IMR-90 (cell line): ENCODE measurements around the gene PPP2R5B. TPM values are rescaled to one million over a fixed set of nuclear protein-coding genes. Genes with fewer than 3 reads are reported as not detected.

Source experiments
- ATAC-seq: fragments of 200-7000 bp; cut with Tn5 transposase; 2 replicates; pipeline ENCODE4 v1.9.1; 2020; ENCODE audit warnings: low read depth, mild to moderate bottlenecking, moderate library complexity
- BruUV-seq: library from RNA; stranded (reverse); fragments of 400-500 nt; replicated peaks from 2 replicates; lab custom pipeline; 2021; lab: Mats Ljungman, UMichigan
- CTCF ChIA-PET: fragments of 300-600 bp; formaldehyde crosslinking; extraction: SDS; loops from one replicate; lab custom pipeline; 2021; ENCODE audit warnings: antibody characterized with exemption; lab: Yijun Ruan, JAX
- POLR2A ChIA-PET: fragments of 300-600 bp; sonication (Branson Sonifier 250); formaldehyde crosslinking; loops from one replicate; lab custom pipeline; 2022; ENCODE audit warnings: antibody characterized with exemption; ENCODE audit not compliant: unreplicated experiment; lab: Charles Lee
- DNase-seq: peaks from one replicate; pipeline ENCODE4 v3.0.0; 2013
- H2AFZ ChIP-seq: replicated peaks from 2 replicates; pipeline ENCODE3; 2013; ENCODE audit warnings: low read length, mild to moderate bottlenecking; ENCODE audit not compliant: poor library complexity
- H2AK5ac ChIP-seq: 2 replicates; pipeline ENCODE4 v1.6.1; 2013; ENCODE audit warnings: low read depth, low read length, inconsistent platforms
- H2AK9ac ChIP-seq: replicated peaks from 2 replicates; pipeline ENCODE3; 2013; ENCODE audit warnings: mild to moderate bottlenecking, low read depth, low read length, moderate library complexity; ENCODE audit not compliant: poor library complexity
- H2BK120ac ChIP-seq: 2 replicates; pipeline ENCODE4 v1.6.1; 2013; ENCODE audit warnings: low read depth, low read length, inconsistent platforms
- H2BK15ac ChIP-seq: 3 replicates; pipeline ENCODE4 v1.6.1; 2013; ENCODE audit warnings: low read depth, low read length, inconsistent platforms
- H2BK20ac ChIP-seq: 2 replicates; pipeline ENCODE4 v1.6.1; 2013; ENCODE audit warnings: low read depth, mild to moderate bottlenecking, inconsistent platforms, low read length, moderate library complexity
- H2BK5ac ChIP-seq: 2 replicates; pipeline ENCODE4 v1.6.1; 2013; ENCODE audit warnings: mild to moderate bottlenecking, low read depth, low read length, inconsistent platforms; ENCODE audit not compliant: poor library complexity, severe bottlenecking
- H3K14ac ChIP-seq: replicated peaks from 2 replicates; pipeline ENCODE4 v1.6.1; 2013; ENCODE audit warnings: low read depth, low read length, inconsistent platforms
- H3K18ac ChIP-seq: 2 replicates; pipeline ENCODE4 v1.6.1; 2013; ENCODE audit warnings: low read depth, low read length, control low read depth
- H3K23ac ChIP-seq: 2 replicates; pipeline ENCODE4 v1.6.1; 2013; ENCODE audit warnings: low read depth, low read length, inconsistent platforms
- H3K27ac ChIP-seq: 2 replicates; pipeline ENCODE4 v1.5.1; 2013; ENCODE audit warnings: mild to moderate bottlenecking, control low read depth, low read length; ENCODE audit not compliant: insufficient read depth
- H3K27me3 ChIP-seq: 2 replicates; pipeline ENCODE4 v1.6.1; 2013; ENCODE audit warnings: low read length; ENCODE audit not compliant: control insufficient read depth, insufficient read depth
- H3K36me3 ChIP-seq: 2 replicates; pipeline ENCODE4 v1.6.1; 2013; ENCODE audit warnings: low read length, mixed read lengths; ENCODE audit not compliant: control insufficient read depth, insufficient read depth
- H3K4ac ChIP-seq: 2 replicates; pipeline ENCODE4 v1.6.1; 2013; ENCODE audit warnings: low read depth, low read length, inconsistent platforms
- H3K4me1 ChIP-seq: 2 replicates; pipeline ENCODE4 v1.6.1; 2013; ENCODE audit warnings: low read length, mixed read lengths; ENCODE audit not compliant: control insufficient read depth, insufficient read depth
- H3K4me2 ChIP-seq: 2 replicates; pipeline ENCODE4 v1.6.1; 2013; ENCODE audit warnings: low read depth, mild to moderate bottlenecking, control low read depth, low read length, moderate library complexity
- H3K4me3 ChIP-seq: 2 replicates; pipeline ENCODE4 v1.5.1; 2013; ENCODE audit warnings: low read depth, mild to moderate bottlenecking, control low read depth, low read length, moderate library complexity; ENCODE audit not compliant: insufficient read depth
- H3K56ac ChIP-seq: 2 replicates; pipeline ENCODE4 v1.6.1; 2013; ENCODE audit warnings: low read length, inconsistent platforms; ENCODE audit not compliant: insufficient read depth; ENCODE audit errors: extremely low read depth
- H3K79me1 ChIP-seq, 2 experiments: 2 replicates each; pipeline ENCODE4 v1.6.1; 2013; ENCODE audit warnings: low read length in 2 of 2, inconsistent platforms in 1 of 2, low read depth in 1 of 2
- H3K9ac ChIP-seq: 2 replicates; pipeline ENCODE4 v1.6.1; 2013; ENCODE audit warnings: low read depth, low read length, control low read depth
- H3K9me1 ChIP-seq: 2 replicates; pipeline ENCODE4 v1.6.1; 2013; ENCODE audit warnings: low read length, inconsistent platforms; ENCODE audit not compliant: insufficient read depth
- H3K9me3 ChIP-seq: 2 replicates; pipeline ENCODE4 v1.6.1; 2013; ENCODE audit warnings: low read length; ENCODE audit not compliant: control insufficient read depth, insufficient read depth
- H4K20me1 ChIP-seq: 2 replicates; pipeline ENCODE4 v1.6.1; 2013; ENCODE audit warnings: low read length, inconsistent platforms; ENCODE audit not compliant: insufficient read depth
- H4K5ac ChIP-seq: 2 replicates; pipeline ENCODE4 v1.6.1; 2013; ENCODE audit warnings: mild to moderate bottlenecking, low read depth, low read length, control low read depth
- H4K8ac ChIP-seq, 2 experiments: 2 replicates each; pipeline ENCODE4 v1.6.1; 2013; ENCODE audit warnings: low read depth in 2 of 2, low read length in 2 of 2, control low read depth in 1 of 2, inconsistent platforms in 1 of 2
- H4K91ac ChIP-seq: 2 replicates; pipeline ENCODE4 v1.6.1; 2013; ENCODE audit warnings: low read depth, low read length, inconsistent platforms; ENCODE audit not compliant: insufficient read depth
- BHLHE40 ChIP-seq: fragments of 150-350 bp; IDR thresholded peaks from 2 replicates; pipeline ENCODE4 v1.6.1; 2016; ENCODE audit warnings: mild to moderate bottlenecking, low read depth, low read length
- CEBPB ChIP-seq: IDR thresholded peaks from 2 replicates; pipeline ENCODE4 v1.6.1; 2012; ENCODE audit warnings: low read depth, low read length, improper control_type of control experiment
- CHD1 ChIP-seq: IDR thresholded peaks from 2 replicates; pipeline ENCODE4 v1.6.1; 2012; ENCODE audit warnings: low read depth, low read length, improper control_type of control experiment
- CTCF ChIP-seq: conservative IDR thresholded peaks from 2 replicates; pipeline ENCODE4 v1.5.1; 2012; ENCODE audit warnings: mild to moderate bottlenecking, low read depth, low read length, improper control_type of control experiment
- ELK1 ChIP-seq: fragments of 150-350 bp; IDR thresholded peaks from 2 replicates; pipeline ENCODE4 v1.6.1; 2016; ENCODE audit warnings: low read depth, mild to moderate bottlenecking, low read length, moderate library complexity, borderline replicate concordance
- FOS ChIP-seq: fragments of 150-350 bp; IDR thresholded peaks from 2 replicates; pipeline ENCODE4 v1.6.1; 2016; ENCODE audit warnings: low read depth, low read length
- MAFK ChIP-seq: IDR thresholded peaks from 2 replicates; pipeline ENCODE4 v1.6.1; 2012; ENCODE audit warnings: low read depth, low read length, improper control_type of control experiment
- MAZ ChIP-seq: IDR thresholded peaks from 2 replicates; pipeline ENCODE4 v1.6.1; 2012; ENCODE audit warnings: low read depth, mild to moderate bottlenecking, low read length, improper control_type of control experiment, moderate library complexity, borderline replicate concordance
- MXI1 ChIP-seq: IDR thresholded peaks from 2 replicates; pipeline ENCODE4 v1.6.1; 2012; ENCODE audit warnings: low read depth, mild to moderate bottlenecking, low read length, moderate library complexity, borderline replicate concordance
- NFE2L2 ChIP-seq: fragments of 150-350 bp; IDR thresholded peaks from 2 replicates; pipeline ENCODE4 v1.6.1; 2016; ENCODE audit warnings: low read depth, mild to moderate bottlenecking, low read length
- POLR2A ChIP-seq: IDR thresholded peaks from 2 replicates; pipeline ENCODE4 v1.6.1; 2012; ENCODE audit warnings: mild to moderate bottlenecking, low read depth, low read length
- RAD21 ChIP-seq: IDR thresholded peaks from 2 replicates; pipeline ENCODE4 v1.6.1; 2012; ENCODE audit warnings: low read length, improper control_type of control experiment
- RCOR1 ChIP-seq: IDR thresholded peaks from 2 replicates; pipeline ENCODE4 v1.6.1; 2012; ENCODE audit warnings: mild to moderate bottlenecking, low read length, improper control_type of control experiment; ENCODE audit not compliant: insufficient replicate concordance
- RFX5 ChIP-seq: IDR thresholded peaks from 2 replicates; pipeline ENCODE4 v1.8.0; 2012; ENCODE audit warnings: low read depth, mild to moderate bottlenecking, low read length, moderate library complexity
- SMC3 ChIP-seq: fragments of 150-350 bp; IDR thresholded peaks from 2 replicates; pipeline ENCODE4 v1.6.1; 2016; ENCODE audit warnings: low read depth, mild to moderate bottlenecking, antibody characterized with exemption, low read length, moderate library complexity
- USF2 ChIP-seq: fragments of 150-350 bp; IDR thresholded peaks from 2 replicates; pipeline ENCODE4 v1.6.1; 2017; ENCODE audit warnings: mild to moderate bottlenecking, antibody characterized with exemption, low read length, low read depth
- WGBS, 2 experiments: methylation state at CpG; one replicate each; pipeline versions ENCODE4 v1.1.5 to v1.1.7; 2013; ENCODE audit warnings: missing lambda C conversion rate in 2 of 2; ENCODE audit not compliant: insufficient read length in 1 of 2; ENCODE audit errors: extremely low coverage in 2 of 2; 5-methylcytosine and 5-hydroxymethylcytosine counted together
- dilution Hi-C: fragments of 300-500 bp; cut with HindIII; formaldehyde crosslinking; loops from one replicate; pipeline ENCODE4 v1.14.3; 2018; ENCODE audit warnings: low sequenced_read_pairs; ENCODE audit not compliant: unreplicated experiment
- in situ Hi-C: fragments of 300-500 bp; cut with MboI; formaldehyde crosslinking; loops from 3 replicates; pipeline ENCODE4 v1.14.3; 2019; ENCODE audit warnings: low sequenced_read_pairs, inconsistent platforms, mixed read lengths
- intact Hi-C: fragments of 100-400 bp; cut with micrococcal nuclease; formaldehyde crosslinking; loops from 2 replicates; pipeline ENCODE4 v1.10.0; 2022
- polyA plus RNA-seq, 3 experiments: library from polyadenylated mRNA; depleted of rRNA; stranded (reverse); fragments of >200 nt; gene quantifications; 2 replicates each; pipeline ENCODE4 v1.2.3, GENCODE V29; 2012; ENCODE audit warnings: low replicate concordance in 1 of 3
- total RNA-seq: library from RNA; depleted of rRNA; stranded (reverse); fragments of >200 nt; gene quantifications from 2 replicates; pipeline ENCODE4 v1.2.3, GENCODE V29; 2012

Gene PPP2R5B
- total and polyA plus RNA-seq, 2 of the 4 experiments (the other 2 are of a cell fraction) = 6.5 to 23.6 TPM

GRCh38 chr11:64933213-64933934, 8.9 kb downstream of the PPP2R5B start:
- H2BK20ac ChIP-seq = no peak overlapping the region
- no peak overlapping the region for H3K4me2 ChIP-seq
- no peak overlapping the region for H3K9ac ChIP-seq
- DNase-seq (no peak), ATAC-seq (no peak)
- H3K56ac ChIP-seq = no peak overlapping the region
- H3K27me3 ChIP-seq = peaks cover 4% of the 10 kb centered on the region
- BruUV-seq = no TSS peak
- H3K4ac ChIP-seq = no peak overlapping the region
- H4K20me1 ChIP-seq = peaks cover 5% of the 10 kb centered on the region; the same call in 1 of the 2 replicates
- intact Hi-C loops = no loop called here
- H3K14ac ChIP-seq = no peak overlapping the region
- H3K4me3 ChIP-seq = no peak overlapping the region
- H3K18ac ChIP-seq = no peak overlapping the region
- no peak overlapping the region for H2AK9ac ChIP-seq
- no peaks in the 10 kb centered on the region for H3K4me1 ChIP-seq
- in situ Hi-C loops = no loop called here
- no peak overlapping the region for H4K91ac ChIP-seq
- TF ChIP-seq NFE2L2 (no peak), USF2 (no peak), RAD21 (no peak), RFX5 (no peak), ELK1 (no peak), SMC3 (no peak), MAZ (no peak), POLR2A (no peak), MXI1 (no peak), MAFK (no peak), CHD1 (no peak), BHLHE40 (no peak), CEBPB (no peak), CTCF (no peak), RCOR1 (no peak), FOS (no peak)
- H2BK5ac ChIP-seq = no peak overlapping the region
- POLR2A ChIA-PET = no interaction called here
- dilution Hi-C loops = no loop called here
- CTCF ChIA-PET = interaction anchor here (0.6 kb wide), 1 partner anchor 11 kb away, joined by 3 read pairs; no protein-coding TSS in a partner anchor
- 0 out of 4 replicates have a peak, but pooled peaks cover 0 to 3% of the 10 kb centered on the region in 2 experiments for H3K79me1 ChIP-seq
- H3K9me3 ChIP-seq = no peaks in the 10 kb centered on the region
- no peak overlapping the region for H4K8ac ChIP-seq
- no peak overlapping the region for H2AK5ac ChIP-seq
- no peak overlapping the region for H2AFZ ChIP-seq
- H2BK120ac ChIP-seq = no peak overlapping the region
- no peak overlapping the region for H3K23ac ChIP-seq
- no CpG with 5 or more reads among the region's 12 CpGs for WGBS, 2 experiments
- no peak overlapping the region for H2BK15ac ChIP-seq
- H3K9me1 ChIP-seq = no peaks in the 10 kb centered on the region
- no peak overlapping the region for H3K27ac ChIP-seq
- H4K5ac ChIP-seq = no peak overlapping the region
- H3K36me3 ChIP-seq = peaks cover 46% of the 10 kb centered on the region
